GM21723 (cell line): ENCODE data around the gene NT5DC2.

Experiments used
- ATAC-seq: cut with Tn5 transposase; IDR thresholded peaks from one replicate; pipeline ENCODE4 v1.9.1; 2021; ENCODE audit warnings: mild to moderate bottlenecking, moderate library complexity; ENCODE audit not compliant: unreplicated experiment

Gene NT5DC2

DNA sequence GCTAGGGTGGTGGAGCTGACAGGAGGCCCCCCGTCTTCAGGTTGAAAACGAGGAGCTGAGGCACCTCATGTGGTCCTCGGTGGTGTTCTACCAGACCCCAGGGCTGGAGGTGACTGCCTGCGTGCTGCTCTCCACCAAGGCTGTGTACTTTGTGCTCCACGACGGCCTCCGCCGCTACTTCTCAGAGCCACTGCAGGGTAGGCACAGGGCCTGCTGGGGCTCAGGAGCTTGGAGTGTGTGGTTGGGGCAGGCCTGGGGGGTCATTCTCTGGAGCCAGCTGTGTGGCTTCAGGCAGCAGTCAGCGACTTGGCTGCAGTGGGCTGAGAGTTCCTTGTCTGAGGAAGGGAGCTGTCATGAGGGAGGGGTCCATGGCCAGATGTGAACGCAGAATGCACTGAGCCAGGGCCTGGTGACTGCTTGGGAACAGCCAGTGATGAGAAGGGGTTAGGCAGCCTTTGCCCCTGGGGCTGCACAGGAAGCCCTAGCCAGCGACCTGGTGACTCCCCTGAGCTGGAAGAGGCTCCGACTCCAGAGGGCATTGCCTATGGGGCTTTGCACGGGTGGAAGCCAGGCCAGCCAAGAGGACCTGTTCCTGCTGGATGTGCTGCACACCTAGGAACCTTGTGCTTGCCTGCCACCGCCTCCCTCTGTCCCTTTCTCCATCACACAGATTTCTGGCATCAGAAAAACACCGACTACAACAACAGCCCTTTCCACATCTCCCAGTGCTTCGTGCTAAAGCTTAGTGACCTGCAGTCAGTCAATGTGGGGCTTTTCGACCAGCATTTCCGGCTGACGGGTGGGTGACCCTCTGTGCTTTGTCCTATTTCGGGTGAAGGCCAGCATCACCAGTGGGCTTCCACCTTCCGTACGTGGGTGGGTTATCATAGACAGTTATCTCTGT, 43.4 kb downstream of the NT5DC2 start:
- no peak for ATAC-seq

DNA sequence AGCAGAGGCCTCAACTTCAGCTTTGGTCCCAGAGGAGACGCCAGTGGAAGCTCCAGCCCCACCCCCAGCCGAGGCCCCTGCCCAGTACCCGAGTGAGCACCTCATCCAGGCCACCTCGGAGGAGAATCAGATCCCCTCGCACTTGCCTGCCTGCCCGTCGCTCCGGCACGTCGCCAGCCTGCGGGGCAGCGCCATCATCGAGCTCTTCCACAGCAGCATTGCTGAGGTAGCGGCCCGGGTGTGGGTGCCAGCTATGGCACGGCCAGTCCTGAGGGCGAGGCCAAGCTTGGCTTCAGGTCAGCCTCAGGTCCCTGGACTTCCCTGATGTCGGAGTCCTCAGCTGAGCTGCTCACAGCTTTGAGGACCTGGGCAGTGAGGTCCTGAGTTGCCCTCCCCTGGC, 44.2 kb downstream of the NT5DC2 start:
- no peak for ATAC-seq

DNA sequence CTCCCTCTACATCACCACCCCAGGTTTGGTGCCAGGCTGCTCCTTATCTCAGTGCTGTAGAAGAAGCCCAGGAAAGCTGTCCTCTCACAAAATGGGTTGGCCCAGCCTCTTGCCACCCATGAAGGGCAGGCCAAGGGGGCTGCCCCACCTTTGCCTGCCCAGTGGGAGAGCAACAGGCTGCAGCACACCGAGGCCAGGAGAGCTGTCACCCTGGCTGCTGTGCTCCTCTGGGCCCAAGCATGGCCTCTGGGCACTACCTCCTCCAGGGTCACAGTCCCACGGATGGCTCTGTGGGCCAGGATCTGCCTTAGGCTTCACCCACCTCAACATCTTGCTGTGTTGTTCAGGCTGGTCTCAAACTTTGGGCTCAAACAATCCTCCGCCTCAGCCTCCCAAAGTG, 44.9 kb downstream of the NT5DC2 start:
- ATAC-seq, result no peak

DNA sequence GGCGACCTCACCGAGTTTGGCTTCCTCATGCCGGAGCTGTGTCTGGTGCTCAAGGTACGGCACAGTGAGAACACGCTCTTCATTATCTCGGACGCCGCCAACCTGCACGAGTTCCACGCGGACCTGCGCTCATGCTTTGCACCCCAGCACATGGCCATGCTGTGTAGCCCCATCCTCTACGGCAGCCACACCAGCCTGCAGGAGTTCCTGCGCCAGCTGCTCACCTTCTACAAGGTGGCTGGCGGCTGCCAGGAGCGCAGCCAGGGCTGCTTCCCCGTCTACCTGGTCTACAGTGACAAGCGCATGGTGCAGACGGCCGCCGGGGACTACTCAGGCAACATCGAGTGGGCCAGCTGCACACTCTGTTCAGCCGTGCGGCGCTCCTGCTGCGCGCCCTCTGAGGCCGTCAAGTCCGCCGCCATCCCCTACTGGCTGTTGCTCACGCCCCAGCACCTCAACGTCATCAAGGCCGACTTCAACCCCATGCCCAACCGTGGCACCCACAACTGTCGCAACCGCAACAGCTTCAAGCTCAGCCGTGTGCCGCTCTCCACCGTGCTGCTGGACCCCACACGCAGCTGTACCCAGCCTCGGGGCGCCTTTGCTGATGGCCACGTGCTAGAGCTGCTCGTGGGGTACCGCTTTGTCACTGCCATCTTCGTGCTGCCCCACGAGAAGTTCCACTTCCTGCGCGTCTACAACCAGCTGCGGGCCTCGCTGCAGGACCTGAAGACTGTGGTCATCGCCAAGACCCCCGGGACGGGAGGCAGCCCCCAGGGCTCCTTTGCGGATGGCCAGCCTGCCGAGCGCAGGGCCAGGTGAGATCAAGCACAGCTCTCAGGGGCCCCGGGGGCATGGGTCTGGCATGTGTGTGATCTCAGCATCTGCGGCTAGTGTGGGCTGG, 45.6 kb downstream of the NT5DC2 start:
- no peak for ATAC-seq

DNA sequence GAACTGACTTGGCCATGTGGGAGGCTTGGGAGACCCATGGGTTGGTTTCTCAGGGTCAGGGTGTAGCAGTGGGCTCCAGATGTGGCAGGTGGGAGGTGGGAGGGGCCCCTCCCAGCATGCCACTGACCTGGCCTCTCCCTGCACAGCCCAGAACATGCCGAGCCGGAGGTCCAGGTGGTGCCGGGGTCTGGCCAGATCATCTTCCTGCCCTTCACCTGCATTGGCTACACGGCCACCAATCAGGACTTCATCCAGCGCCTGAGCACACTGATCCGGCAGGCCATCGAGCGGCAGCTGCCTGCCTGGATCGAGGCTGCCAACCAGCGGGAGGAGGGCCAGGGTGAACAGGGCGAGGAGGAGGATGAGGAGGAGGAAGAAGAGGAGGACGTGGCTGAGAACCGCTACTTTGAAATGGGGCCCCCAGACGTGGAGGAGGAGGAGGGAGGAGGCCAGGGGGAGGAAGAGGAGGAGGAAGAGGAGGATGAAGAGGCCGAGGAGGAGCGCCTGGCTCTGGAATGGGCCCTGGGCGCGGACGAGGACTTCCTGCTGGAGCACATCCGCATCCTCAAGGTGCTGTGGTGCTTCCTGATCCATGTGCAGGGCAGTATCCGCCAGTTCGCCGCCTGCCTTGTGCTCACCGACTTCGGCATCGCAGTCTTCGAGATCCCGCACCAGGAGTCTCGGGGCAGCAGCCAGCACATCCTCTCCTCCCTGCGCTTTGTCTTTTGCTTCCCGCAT, 46.4 kb downstream of the NT5DC2 start:
- no peak for ATAC-seq

DNA sequence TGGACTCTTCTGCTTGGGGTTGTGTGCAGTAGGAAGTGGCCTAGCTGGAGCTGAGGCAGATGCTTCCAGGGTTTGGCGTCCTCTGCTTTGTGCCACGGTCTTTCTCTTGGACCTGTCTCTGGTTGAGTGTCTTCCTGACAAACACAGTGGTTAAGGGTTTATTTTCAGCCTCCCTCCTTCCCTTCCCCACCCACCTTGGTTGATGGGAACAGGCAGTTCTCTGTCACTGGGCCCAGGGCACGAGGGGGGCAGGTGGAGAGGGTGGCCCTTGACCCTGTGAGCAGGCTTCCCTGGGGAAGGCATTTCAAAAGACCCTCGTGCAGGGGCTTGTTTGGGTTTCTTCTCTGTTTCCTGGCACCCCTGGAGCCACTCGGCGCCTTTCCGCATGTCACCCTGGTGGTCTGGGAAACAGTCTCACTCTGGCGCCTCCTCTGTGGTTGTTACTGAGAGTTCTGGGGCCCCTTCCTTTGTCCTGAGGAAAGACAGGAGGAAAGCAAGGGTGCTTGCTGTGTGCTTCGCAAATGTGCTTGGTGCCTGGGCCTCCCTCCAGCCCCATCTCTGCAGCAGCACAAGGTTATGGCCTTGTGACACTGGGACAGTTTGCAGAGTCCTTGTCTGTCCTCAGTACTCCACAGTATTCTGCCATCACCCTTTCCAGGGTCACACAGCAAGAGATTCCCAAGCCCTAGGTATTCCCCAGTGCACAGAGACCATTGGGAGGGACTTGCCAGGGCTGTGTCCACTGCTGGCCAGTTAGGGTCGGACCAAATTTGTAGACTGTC, 48.8 kb downstream of the NT5DC2 start:
- ATAC-seq, result no peak

DNA sequence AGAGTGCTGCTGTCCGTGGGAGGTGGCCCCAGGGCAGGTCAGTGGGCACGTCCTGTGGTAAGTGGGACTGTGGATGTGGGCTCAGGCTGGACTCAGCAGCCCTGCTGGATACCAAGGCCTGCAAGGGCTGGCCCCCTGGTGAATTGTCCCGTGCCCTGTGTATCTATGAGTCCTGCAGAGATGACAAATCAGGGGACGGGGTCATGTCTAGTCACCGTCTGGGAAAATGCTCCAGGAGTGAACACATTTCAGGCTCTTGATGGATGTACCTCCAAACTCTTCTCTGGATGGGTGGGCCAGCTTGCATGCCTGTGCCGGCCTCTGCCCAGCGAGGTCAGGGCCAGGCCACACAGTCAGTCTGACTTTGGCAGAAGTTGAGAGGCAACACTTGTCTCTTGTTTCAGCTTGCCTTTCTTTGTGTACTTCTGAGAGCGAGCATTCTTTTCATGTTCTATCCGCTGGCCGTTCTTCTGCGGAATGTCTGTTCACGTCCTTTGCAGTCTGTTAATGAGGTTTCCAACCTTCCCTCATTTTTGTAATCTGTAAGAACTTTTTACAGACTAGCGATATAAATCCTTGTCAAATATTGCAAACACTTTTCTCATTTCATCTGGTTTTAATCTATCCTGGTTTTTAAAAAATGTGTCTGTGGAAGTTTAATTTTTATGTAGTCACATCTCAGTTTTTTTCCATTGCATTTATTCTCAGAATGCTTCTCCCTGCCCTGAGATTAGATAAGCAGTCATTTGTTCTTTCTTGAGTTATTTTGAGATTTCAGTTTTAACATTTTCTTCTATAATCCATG, 49.9 kb downstream of the NT5DC2 start:
- ATAC-seq, result no peak

DNA sequence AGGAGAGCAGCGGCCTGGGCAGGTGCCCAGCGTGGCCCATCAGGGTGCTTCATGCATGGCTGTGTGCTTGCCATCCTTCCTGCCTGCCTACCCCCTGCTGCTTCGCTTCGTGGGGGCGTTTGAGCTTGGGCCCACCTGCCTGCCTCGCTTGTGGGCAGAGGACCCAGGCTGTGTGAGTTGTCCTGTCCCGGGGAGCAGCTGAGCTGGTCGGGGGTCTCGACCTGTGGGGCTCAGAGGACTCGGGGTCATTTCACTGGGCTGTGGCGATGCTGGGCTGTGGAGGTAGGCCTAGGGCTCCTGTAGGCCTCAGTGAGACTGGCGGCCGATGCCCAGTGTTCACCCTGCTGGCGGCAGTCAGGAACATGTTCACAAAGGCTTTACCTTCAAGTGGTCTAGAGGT, 50.6 kb downstream of the NT5DC2 start:
- no peak for ATAC-seq

DNA sequence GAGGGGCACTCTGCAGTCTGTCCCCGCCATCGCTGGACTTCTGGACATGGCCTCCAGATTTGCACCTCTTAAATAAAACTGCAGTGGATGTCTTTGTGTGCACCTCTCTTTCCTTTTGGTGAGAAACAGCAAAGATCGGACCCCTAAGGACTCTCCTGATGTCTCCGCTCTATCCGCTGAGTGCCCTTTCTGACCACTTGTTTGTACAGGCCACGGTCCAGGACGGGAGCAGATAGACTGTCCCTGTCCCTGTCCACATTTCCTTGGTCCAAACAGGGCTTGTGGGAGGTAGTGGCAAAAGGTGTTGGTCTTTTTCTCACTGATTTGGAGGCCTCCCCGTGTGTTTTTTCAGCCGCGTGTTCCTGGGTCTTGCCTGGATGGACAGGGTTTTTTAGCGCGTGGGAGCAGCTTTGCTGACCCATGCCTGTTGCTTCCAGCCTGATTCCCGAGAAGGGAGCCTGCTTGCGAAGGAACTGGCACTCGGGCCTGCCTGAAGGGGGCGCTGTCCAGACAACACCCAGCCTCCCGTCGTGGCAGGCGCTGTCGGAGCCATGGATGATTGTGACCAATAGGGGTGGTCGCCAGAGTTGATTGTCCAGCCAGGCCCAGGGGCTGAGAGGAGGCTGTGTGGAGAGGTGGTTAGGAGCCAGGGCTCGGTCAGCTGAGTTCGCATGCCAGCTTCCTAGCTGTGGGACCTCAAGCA, 51.7 kb downstream of the NT5DC2 start:
- no peak for ATAC-seq

DNA sequence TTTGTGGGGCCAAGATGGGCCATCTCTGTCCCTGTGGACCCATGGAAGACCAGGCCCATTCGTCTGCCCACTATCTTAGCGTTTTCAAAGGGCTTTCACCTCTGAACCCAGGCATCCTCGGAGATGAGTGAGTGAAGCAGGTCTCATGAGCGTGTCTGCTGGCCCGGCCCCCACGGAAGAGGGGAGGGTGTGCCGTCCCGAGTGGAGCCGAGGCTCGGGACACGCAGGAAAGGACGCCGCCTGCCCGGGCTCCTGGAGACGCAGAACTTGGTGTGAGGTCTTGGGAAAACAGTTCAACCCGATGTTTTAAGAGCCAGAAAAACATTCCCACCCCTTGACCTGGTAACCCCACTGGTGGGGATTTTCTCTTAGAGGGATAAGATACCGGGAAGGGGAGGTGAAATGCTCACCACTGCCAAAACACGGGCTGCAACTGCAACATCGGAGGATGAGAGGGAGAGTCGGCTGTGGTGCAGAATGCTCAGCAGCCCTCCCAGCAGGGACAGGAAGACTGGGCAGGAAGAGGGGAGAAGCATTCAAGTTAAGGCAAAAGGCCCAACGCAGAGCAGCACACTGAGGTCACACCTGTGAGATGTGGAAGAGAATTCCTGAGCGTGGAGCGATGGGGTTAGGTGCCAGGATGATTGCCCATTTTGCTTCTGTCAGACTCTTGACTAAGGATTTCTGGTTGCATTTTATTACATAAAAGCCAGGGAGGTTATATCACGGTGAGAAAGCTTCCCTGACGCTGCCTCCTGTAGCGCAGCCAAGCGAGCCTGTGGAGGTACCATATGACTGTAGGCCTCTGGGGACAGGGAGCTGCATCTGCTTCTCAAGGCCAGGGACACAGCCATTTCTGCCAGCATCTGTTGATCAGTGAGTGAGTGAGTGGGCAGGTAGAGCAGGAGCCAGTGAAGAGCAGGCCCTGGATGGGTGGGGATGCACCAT, 52.6 kb downstream of the NT5DC2 start:
- no peak for ATAC-seq

DNA sequence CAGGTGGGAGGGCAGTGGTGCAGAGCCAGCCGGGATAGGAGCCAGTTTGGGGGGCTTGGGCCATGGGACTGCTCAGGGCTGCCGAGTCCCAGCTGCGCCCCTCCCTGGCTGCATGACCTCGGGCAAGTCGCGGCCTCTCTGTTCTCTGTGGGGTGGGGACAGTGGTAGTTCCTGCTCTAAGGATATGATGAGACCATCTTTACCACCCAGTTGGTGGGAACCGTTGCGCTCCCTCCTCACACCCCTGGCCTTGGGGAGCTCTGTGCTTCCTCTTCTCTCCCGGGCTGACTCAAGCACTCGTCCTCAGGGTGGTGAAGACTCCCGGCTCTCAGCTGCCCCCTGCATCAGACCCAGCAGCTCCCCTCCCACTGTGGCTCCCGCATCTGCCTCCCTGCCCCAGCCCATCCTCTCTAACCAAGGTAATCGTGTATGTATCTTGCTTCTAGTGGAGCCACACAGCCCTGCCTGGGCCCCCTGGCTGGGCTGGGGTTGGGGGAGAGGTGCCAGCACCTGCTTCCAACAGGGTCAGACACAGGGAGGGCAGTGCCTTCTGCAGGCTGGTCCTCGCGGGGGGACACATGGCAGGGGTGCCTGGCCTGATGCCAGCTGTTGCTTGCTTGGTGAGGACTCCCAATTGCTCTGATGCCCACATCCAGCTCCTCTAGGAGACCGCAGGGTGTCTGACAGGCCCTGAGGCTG, 53.6 kb downstream of the NT5DC2 start:
- ATAC-seq, result no peak

DNA sequence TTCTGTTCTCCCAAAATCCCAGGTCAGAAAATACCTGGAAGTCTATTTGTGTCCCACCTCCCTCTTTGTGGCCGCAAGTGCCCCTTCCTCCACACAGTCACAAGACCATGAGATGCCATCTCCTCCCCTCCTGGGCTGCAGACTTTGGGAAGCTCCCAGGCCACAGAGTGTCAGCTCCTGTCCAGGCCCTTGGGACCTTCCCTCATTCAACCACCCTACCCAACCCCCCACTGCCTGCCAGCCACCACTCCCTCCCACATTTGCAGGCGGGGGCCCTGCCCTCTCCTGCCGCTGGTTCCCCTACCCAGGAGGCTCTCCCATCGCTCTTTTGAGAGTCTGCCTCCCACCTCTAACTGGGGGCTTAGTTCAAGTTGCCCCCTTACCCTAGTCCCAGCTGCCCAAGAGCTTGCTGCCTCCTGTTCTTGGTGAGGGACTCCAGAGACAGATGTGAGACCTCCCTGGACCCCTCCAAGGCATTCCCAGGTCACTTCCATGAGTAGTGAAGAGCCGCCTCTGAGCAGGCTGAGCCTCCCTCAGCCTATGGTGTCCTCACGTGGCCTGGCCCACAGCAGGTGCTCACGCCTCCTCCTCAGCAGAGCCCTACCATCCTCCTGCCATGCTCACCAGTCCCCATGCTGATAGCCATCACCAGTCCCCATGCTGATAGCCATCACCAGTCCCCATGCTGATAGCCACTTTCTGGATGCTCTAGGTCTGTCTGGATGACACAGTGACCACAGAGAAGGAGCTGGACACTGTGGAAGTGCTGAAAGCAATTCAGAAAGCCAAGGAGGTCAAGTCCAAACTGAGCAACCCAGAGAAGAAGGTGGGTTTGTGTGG, 54.4 kb downstream of the NT5DC2 start:
- no peak for ATAC-seq

DNA sequence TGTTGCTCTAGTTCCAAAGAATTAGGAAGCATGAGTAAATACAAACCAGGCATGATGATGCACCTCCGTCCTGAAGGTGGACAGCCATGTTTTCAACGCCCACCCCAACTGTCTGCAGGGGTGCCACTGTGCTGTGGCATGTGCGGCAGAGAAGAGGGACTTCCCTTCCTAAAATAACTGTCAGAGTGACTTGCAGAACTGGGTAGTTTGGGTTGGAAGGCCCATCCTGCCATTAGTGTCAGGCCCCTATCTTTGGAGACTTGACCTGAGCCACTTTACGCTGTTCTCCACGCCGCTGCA, 55.9 kb downstream of the NT5DC2 start:
- ATAC-seq, result no peak

DNA sequence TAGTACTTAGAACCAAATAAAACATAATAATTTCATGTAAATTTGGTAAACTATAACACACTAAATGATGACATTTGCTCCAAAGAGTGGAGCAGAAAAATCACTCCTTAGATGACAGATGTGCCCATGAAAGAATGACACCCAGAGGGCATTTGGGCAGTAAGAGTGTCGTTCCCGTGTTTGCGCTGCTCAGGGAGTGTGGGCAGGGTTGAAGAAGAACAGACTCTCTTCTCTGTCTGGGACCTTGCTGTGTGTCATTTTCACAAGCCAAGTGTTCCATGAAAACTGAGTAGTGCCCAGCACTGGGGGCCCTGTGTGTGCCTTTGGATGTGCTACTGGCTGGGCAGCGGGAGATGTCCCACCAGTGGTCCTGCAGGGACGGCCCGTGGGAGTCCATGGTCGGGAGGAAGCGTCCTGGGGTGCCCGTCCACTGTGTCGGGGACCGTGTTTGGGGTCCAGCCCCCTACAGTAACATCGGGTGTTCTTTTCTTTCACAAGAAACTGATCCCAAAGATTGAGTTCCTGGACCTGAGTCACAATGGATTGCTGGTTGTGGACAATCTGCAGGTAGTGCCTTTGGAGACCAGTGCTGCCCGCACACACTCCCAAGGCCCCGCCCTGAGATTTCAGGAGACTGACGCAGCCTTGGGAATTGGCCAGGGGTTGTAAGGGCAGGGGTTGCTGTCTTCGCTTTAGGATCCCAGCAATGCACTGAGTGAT, 56.4 kb downstream of the NT5DC2 start:
- ATAC-seq, result no peak
